HL-60/S4 (cell line): ENCODE measurements around the gene NOP56.

ENCODE experiments used
- in situ Hi-C: fragments of 300-500 bp; cut with MboI; formaldehyde crosslinking; loops from 2 replicates; pipeline ENCODE4 v1.14.3; 2022; ENCODE audit warnings: low sequenced_read_pairs

The NOP56 gene

GRCh38 chr20:2651772-2652723 lies at the start of gene NOP56:
Gene NOP56 (plus strand): TSS chr20:2652632. CDS start chr20:2652661, 29 bp downstream.
- in situ Hi-C loops = no loop called here

GRCh38 chr20:2602746-2603145 lies 49.7 kb upstream of the NOP56 start:
- in situ Hi-C loops = no loop called here

- in situ Hi-C loops = no loop called here
Measured at GRCh38 chr20:2603816-2604505, 48.5 kb upstream of the NOP56 start.

GRCh38 chr20:2604506-2604835 lies 48.0 kb upstream of the NOP56 start:
- in situ Hi-C loops = no loop called here

GRCh38 chr20:2606507-2607006 lies 45.9 kb upstream of the NOP56 start:
- in situ Hi-C loops = no loop called here

GRCh38 chr20:2610326-2610725 lies 42.1 kb upstream of the NOP56 start:
- in situ Hi-C loops = no loop called here

- in situ Hi-C loops = no loop called here
Measured at GRCh38 chr20:2610941-2611720, 41.3 kb upstream of the NOP56 start.

GRCh38 chr20:2612073-2612472 lies 40.4 kb upstream of the NOP56 start:
- in situ Hi-C loops = no loop called here

GRCh38 chr20:2616634-2617033 lies 35.8 kb upstream of the NOP56 start:
- in situ Hi-C loops = no loop called here

GRCh38 chr20:2617099-2617714 lies 35.2 kb upstream of the NOP56 start:
- in situ Hi-C loops = no loop called here

GRCh38 chr20:2618815-2619214 lies 33.6 kb upstream of the NOP56 start:
- in situ Hi-C loops = no loop called here

GRCh38 chr20:2619337-2619736 lies 33.1 kb upstream of the NOP56 start:
- in situ Hi-C loops = no loop called here

GRCh38 chr20:2619961-2620595 lies 32.4 kb upstream of the NOP56 start:
- in situ Hi-C loops = no loop called here

- in situ Hi-C loops = no loop called here
Measured at GRCh38 chr20:2624190-2624589, 28.2 kb upstream of the NOP56 start.

- in situ Hi-C loops = no loop called here
Measured at GRCh38 chr20:2625062-2625461, 27.4 kb upstream of the NOP56 start.

- in situ Hi-C loops = no loop called here
Measured at GRCh38 chr20:2626853-2627541, 25.4 kb upstream of the NOP56 start.

GRCh38 chr20:2631228-2631627 lies 21.2 kb upstream of the NOP56 start:
- in situ Hi-C loops = no loop called here

- in situ Hi-C loops = no loop called here
Measured at GRCh38 chr20:2633381-2633780, 19.1 kb upstream of the NOP56 start.

GRCh38 chr20:2637246-2637645 lies 15.2 kb upstream of the NOP56 start:
- in situ Hi-C loops = no loop called here

- in situ Hi-C loops = no loop called here
Measured at GRCh38 chr20:2640260-2640659, 12.2 kb upstream of the NOP56 start.
